Measurements from ENCODE around the gene ZNF343.

DNA sequence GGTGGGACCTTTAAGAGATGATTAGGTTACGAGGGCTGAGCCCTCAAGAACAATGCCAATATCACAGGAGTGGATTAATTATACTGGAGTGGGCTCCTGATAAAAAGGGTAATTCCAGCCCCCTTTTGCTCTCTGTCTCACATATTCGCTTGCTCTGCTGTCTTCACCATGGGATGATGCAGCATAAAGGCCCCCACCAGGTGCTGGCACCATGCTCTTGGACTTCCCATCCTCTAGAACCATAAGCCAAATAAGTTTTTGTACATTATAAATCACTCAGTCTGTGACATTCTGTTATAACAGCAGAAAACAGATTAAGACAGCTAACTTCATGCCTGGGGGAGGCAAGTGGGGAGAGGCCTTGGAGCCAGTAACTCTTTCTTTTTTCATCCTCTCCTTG lies 28.3 kb downstream of the ZNF343 start:
- TF ChIP-seq, protein P1, sequence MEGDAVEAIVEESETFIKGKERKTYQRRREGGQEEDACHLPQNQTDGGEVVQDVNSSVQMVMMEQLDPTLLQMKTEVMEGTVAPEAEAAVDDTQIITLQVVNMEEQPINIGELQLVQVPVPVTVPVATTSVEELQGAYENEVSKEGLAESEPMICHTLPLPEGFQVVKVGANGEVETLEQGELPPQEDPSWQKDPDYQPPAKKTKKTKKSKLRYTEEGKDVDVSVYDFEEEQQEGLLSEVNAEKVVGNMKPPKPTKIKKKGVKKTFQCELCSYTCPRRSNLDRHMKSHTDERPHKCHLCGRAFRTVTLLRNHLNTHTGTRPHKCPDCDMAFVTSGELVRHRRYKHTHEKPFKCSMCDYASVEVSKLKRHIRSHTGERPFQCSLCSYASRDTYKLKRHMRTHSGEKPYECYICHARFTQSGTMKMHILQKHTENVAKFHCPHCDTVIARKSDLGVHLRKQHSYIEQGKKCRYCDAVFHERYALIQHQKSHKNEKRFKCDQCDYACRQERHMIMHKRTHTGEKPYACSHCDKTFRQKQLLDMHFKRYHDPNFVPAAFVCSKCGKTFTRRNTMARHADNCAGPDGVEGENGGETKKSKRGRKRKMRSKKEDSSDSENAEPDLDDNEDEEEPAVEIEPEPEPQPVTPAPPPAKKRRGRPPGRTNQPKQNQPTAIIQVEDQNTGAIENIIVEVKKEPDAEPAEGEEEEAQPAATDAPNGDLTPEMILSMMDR (IDR thresholded peaks at IDR 0.05), result no peak
- TF ChIP-seq POLR2A (IDR thresholded peaks at IDR 0.05), result no peak
